Endometrium (tissue), 2 donors: Measurements from ENCODE around the gene UCK2.

ENCODE experiments used
- FAIRE-seq: peaks from 2 replicates; lab custom pipeline; 2012; peaks lifted over from hg19 to GRCh38; lab: Jason Lieb, UNC
- donor health status: control.
- donor health status: control.

UCK2 gene

GRCh38 chr1:165856021-165856420 is 28.6 kb downstream of the UCK2 start:
- no peak for FAIRE-seq

GRCh38 chr1:165856606-165857005 is 29.2 kb downstream of the UCK2 start:
- no peak for FAIRE-seq

DNA sequence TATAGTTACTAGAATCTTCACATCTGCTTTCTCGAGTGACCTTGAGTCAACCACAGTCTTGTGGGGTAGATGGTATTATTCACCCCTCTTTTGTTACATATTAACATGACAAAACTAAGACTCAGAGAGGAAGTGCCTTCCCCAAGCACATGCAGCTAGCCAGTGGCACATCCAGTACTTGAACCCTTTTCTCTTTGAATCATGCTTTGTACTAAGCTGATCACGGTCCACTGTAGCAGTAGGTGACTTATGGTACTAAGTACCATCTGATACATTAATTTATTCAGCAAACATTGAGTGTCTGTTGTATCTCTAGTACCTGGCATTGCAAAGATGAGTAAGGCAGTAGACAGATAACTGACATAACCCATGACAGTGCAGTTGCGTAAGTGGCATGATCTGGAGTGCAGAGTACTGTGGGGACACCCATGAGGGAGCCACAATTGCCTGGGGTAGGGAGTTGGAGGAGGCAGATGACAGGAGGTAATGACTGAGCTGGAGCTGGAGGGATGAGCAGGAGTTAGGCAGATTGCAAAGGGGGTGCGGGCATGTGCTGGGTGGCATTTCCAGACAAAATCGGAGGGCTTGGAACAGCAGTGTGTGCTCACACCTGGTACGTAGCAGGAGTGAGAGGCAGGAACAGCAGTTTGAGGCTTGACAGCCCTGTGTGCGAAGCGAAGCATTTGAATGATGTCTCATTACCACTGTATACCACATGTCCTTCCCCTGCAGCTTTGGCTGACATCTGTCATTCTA is 29.8 kb downstream of the UCK2 start:
- no peak for FAIRE-seq

DNA sequence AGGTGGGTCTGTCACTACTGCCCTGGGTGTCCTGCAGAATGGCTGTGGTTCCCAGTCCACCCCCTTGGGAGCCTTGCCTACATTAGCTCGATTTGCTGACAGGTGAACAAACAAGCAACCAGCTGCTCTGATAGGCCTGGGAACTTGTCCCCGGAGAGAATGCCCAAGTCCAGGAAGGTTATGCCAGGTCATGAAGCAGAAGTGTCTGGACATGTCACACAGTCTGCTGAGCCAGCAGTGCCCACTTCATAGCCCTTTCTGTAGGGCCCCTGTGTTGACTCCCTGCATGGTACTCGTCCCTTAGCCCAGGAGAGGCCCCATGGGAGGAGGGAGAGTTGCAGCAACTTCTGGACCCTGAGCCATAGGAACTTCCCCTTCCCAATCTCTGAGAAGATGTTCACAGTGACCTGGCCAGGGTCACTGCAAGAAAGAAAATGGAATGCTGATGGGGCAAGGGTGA is 31.0 kb downstream of the UCK2 start:
- no peak for FAIRE-seq

DNA sequence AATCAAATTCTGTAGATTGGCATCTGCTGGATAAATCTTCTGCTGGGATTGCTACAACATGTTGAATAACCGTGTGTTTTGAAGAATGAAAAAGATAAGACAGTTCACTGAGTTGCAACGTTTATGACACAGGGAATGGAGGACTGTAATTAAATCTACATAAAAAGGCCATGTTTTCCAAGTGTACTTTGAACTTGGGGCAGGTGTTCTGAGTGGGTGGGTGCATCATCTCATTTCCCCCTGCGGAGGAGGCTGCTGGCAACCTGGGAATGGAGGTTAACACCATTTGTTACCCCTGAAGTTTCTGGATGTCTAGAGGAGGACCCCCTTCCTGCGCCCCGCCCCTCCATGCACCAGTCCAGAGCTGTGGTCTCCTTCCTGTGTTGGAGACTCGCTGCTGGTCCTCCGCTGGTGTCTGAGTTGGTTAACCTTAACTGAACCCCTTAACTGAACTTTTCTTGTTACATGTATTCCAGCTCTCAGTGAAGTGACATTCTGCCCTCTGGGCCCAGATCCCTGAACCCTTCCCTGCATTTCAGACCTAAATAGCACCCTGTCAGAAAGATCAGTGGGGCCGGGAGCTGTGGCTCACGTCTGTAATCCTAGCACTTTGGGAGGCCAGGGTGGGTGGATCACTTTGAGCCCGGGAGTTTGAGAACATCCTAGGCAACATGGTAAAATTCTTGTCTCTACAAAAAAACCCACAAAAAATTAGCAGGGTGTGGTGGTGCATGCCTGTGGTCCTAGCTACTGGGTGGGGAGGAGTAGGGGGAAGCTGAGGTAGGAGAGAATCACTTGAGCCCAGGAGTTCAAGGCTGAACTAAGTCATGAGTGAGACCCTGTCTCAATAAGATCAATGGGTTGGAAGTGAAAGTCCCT is 31.8 kb downstream of the UCK2 start:
- FAIRE-seq = no peak

- FAIRE-seq = no peak
Measured at GRCh38 chr1:165860065-165860464, 32.7 kb downstream of the UCK2 start.

DNA sequence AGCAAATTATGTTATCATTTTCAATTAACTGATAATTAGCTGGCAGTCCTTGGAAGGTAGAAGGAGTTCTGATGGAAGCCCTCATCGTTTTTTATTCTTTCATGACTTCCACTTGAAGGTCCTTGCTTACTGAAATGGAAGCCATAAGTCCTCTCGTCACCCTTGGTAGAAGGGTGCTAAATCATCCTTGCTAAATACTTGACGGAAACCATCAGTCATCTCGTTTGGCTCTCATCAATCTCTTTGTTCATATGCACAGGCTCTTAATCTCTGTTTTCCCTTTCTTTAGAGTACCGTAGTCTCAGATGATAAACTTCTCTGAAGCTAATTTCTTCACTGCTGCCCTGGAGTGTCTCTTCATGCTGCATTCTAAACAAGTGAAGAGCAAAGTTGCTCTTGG is 34.5 kb downstream of the UCK2 start:
- no peak for FAIRE-seq

DNA sequence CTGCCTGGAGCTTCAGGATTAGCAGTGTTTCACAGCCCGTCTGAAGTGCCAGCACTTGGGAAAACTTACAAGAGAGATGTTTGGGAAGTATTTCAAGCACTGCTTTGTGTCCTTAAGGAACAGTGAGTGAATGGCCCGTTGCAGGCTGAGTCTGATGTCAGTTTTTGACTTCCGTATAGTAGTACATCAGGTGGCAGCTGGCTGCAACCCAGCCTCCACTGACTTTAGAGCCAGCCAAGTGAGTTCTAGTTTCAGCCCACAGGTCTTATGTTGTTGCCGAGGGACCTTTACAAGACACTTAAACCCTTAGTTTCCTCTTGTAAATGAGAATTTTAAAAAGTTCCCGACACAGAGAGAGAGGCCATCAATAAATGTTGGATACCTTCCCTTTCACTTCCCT is 35.0 kb downstream of the UCK2 start:
- no peak for FAIRE-seq

- no peak for FAIRE-seq
Measured at GRCh38 chr1:165863346-165863745, 35.9 kb downstream of the UCK2 start.

DNA sequence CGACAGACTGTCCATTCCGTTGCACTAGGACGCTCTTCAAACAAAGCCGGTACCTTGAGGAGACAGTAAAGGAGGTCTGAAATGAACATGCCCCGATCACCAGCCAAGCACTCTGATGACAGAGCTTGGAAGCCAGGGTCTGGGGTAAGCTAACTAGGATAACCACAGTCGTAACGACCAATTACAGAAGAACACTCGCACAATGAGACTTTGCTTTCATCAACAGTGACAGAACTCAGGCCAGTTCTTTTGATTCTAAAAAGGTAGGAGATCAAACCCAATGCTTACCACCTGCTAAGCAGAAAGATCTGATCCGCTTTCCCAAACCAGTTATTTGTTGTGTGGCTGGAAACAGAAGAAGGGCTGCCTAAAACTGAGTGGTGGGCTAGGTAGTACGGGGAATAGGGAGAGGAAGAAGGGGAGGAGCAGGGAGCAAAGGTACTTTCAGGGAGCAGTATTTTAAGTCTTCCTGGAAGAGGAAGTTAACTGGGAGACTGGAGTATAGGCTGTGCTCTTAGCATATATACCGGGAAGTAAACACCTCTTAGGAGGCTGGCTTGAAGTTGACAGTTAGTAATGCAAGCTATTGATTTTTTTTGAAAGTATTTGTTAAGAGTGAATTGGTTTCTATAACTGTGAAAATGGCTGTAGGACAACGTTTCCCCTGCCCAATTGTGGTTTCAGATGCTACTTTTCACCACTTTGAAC is 38.4 kb downstream of the UCK2 start:
- no peak for FAIRE-seq

DNA sequence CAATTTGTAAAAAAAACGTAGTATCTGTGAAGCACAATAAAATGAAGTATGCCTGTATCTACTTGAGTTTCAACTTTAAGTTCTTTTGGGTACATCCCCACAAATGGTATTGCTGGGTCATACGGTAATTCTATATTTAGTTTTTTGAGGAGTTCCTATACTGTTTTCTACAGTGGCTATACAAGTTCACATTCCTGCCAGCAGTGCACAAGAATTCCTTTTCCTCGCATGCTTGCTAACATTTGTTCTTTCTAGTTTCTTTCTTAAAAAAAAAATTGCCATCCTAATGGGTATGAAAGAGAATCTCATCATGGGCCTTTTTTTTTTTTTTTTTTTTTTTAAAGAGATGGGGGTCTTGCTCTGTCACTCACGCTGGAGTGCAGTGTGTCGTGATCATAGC is 41.9 kb downstream of the UCK2 start:
- FAIRE-seq = no peak

GRCh38 chr1:165871311-165872067 is 44.1 kb downstream of the UCK2 start:
- FAIRE-seq = no peak

GRCh38 chr1:165873481-165873880 is 46.1 kb downstream of the UCK2 start:
- FAIRE-seq = no peak

- FAIRE-seq = no peak
Measured at GRCh38 chr1:165874643-165875042, 47.2 kb downstream of the UCK2 start.

- FAIRE-seq = no peak
Measured at GRCh38 chr1:165875171-165875570, 47.8 kb downstream of the UCK2 start.

DNA sequence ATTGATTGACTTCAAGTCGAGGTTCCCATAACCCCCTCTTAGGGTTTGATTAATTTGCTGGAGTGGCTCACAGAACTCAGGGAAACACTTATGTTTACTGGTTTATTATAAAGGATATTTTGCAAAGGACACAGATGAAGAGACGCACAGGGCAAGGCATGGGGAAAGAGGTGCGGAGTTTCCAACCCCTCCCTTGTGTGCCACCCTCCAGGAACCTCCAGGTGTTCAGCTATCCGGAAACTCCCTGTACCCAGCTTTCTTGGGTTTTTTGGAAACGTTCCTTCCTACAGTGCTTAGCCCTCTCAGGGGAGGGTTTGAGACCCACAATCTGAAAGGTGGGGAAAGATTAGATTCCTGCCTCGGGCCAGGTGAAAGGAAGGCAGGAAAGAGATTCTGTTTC is 48.2 kb downstream of the UCK2 start:
- no peak for FAIRE-seq

DNA sequence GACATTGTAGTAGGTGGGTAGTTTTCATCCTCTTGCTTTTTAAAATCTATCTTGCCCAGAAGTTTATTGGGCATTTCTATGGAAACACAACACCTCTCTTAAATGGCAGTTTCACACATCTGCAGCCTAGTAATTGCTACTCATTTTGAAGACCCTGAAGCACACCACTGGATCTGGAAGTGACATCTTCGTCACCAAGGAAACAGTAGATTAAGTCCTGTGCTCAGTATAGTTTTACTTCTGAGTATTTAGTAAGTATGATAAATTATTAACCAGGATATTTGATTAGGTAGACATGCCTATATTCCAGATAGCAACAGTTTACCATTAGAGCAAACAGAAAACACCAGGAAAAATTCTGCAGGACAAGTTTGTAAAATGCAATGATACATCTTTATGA is 48.7 kb downstream of the UCK2 start:
- no peak for FAIRE-seq

- no peak for FAIRE-seq
Measured at GRCh38 chr1:165877411-165877810, 50.0 kb downstream of the UCK2 start.

DNA sequence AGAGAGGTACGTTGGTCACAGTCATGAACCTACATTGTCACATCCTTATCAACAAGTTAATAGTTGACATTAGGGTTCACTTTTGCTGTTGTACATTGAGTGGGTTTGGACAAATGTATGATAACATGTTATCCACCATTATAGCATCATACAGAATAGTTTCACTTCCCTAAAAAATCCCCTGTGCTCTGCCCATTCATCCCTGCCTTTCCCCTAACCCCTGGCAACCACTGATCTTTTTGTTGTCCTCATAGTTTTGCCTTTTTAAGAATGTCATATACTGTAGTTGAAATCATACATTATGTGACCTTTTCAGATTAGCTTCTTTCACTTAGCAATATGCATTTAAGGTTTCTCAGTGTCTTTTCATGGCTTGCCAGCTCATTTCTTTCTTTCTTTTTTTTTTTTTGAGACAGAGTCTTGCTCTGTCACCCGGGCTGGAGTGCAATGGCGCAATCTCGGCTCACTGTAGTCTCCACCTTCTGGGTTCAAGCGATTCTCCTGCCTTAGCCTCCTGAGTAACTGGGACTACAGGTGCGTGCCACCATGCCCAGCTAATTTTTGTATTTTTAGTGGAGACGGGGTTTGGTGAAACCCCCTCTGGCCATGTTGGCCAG is 50.6 kb downstream of the UCK2 start:
- no peak for FAIRE-seq

- FAIRE-seq = no peak
Measured at GRCh38 chr1:165879946-165880345, 52.5 kb downstream of the UCK2 start.

GRCh38 chr1:165880993-165881392 is 53.6 kb downstream of the UCK2 start:
- no peak for FAIRE-seq
